Measurements from ENCODE around the gene MAS1L.

DNA sequence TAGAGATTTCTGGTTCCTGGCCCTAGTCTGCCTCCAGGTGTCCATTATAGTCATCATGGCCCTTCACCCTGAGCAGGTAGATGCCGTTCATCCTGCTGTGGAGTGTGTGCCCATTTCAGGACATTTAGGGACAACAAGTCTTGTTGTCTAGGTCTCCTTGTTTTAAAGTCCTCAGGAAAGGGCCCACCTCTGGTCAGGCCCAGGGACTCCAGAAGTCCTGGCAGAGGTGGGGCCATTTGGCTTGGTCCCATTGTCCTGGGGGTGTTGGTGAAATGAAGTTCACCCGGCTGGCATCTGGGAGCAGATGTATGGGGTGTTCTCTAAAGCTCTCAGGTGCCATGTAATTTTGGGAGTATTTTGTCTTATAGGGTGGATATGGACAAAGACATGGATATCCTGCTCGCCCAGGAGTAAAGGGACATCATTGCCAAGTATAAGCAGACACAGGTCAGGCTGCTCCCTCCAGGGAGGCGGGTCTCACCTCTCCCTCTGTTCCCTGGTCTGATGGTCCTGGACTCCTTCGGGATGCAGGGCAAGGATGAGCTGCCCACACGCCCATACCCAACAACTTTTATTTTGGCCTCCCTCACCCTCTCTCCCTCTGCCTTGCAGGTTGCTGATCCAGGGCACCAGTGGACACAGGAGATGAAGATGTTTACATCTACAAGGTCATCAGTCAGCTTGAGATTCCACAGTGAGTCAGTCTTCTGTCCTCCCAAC lies 31.7 kb upstream of the MAS1L start:
- TF ChIP-seq, protein P1, sequence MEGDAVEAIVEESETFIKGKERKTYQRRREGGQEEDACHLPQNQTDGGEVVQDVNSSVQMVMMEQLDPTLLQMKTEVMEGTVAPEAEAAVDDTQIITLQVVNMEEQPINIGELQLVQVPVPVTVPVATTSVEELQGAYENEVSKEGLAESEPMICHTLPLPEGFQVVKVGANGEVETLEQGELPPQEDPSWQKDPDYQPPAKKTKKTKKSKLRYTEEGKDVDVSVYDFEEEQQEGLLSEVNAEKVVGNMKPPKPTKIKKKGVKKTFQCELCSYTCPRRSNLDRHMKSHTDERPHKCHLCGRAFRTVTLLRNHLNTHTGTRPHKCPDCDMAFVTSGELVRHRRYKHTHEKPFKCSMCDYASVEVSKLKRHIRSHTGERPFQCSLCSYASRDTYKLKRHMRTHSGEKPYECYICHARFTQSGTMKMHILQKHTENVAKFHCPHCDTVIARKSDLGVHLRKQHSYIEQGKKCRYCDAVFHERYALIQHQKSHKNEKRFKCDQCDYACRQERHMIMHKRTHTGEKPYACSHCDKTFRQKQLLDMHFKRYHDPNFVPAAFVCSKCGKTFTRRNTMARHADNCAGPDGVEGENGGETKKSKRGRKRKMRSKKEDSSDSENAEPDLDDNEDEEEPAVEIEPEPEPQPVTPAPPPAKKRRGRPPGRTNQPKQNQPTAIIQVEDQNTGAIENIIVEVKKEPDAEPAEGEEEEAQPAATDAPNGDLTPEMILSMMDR (IDR thresholded peaks at IDR 0.05; ENCODE audit: low read depth, low read length, poor library complexity, severe bottlenecking), result no peak
- no peak for TF ChIP-seq EZH2phosphoT487 (IDR thresholded peaks at IDR 0.05; ENCODE audit: borderline replicate concordance, low read length)
